HG02970 (cell line): Measurements from ENCODE around the gene CCR9.
"Not testable (repeated sequence)": the region's sequence is repeated elsewhere in the genome, so short reads cannot be mapped to it uniquely, and the experiment has no call there.

Experiments
- ATAC-seq: cut with Tn5 transposase; IDR thresholded peaks from one replicate; pipeline ENCODE4 v1.9.1; 2021; ENCODE audit warnings: mild to moderate bottlenecking, moderate library complexity, moderate number of reproducible peaks; ENCODE audit not compliant: unreplicated experiment, low FRiP score

Gene CCR9, protein sequence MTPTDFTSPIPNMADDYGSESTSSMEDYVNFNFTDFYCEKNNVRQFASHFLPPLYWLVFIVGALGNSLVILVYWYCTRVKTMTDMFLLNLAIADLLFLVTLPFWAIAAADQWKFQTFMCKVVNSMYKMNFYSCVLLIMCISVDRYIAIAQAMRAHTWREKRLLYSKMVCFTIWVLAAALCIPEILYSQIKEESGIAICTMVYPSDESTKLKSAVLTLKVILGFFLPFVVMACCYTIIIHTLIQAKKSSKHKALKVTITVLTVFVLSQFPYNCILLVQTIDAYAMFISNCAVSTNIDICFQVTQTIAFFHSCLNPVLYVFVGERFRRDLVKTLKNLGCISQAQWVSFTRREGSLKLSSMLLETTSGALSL

DNA sequence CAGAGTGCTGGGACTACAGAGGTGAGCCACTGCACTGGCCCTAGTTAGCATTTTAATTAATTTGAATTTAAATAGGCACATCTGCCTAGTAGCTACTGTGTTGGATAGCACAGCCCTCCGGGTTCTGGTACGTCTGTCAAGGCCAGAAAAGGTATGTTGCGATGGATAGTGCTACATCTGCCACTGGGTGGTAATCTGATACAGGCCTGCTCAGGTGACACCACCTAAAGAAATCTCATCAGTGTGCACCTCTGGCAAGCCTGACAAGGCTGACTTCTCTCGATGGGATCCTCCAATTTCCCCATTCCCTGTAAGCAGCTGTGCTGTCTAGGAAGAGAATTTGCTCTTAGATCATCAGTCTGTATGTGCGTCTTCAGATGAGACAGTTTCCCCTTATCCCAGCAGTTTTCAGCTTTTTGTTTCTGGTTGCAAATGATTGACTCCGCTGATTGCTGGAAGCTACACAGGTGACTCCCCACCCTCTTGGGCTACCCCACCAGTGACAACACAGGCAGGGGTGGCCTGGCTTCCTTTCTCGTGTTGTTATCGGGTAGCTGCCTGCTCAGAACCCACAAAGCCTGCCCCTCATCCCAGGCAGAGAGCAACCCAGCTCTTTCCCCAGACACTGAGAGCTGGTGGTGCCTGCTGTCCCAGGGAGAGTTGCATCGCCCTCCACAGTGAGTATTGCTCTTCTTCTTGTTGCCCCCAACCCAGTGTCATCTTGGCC is at the start of gene CCR9:
Gene CCR9 (plus strand): TSS at position 565 of the 727 bp plus-strand sequence. CDS start 8,391 bp downstream, outside the sequence.
- ATAC-seq: no peak

DNA sequence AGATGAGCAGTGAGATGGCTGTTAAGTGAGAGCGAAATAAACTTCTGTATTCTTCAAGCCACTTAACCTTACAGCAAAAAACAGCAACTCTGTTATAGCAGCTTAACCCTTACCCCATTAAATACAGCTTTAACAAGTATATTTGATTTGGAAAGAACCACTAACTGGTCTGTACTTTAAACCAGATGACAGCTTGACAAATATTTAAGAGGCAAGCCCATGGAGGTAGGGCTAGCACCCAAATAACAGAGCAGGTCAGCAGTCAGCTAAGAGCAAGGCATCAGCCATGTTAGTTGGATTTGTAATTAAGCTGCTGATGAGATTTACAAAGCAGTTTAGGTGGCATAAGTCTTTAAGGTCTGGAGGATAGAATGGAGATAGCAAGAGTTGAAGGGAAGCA is 47.9 kb upstream of the CCR9 start:
- ATAC-seq: no peak

DNA sequence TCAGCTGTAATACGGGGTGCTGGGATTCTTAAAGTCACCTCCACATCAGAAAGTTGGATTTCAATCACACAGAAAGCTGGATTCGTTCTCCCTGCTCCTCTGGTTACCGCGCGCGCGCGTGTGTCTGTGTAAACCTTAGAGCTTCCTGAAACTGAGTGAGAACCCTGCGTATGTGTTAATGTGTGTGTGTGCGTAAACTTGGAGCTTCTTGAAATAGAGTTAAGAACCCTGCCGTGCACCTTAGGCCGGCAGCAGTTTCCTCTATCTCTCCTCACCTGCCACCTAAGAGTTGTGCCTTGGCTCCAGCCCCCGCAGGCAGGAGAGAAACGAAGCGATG is 45.0 kb upstream of the CCR9 start:
- peak; percentile 13 for ATAC-seq

DNA sequence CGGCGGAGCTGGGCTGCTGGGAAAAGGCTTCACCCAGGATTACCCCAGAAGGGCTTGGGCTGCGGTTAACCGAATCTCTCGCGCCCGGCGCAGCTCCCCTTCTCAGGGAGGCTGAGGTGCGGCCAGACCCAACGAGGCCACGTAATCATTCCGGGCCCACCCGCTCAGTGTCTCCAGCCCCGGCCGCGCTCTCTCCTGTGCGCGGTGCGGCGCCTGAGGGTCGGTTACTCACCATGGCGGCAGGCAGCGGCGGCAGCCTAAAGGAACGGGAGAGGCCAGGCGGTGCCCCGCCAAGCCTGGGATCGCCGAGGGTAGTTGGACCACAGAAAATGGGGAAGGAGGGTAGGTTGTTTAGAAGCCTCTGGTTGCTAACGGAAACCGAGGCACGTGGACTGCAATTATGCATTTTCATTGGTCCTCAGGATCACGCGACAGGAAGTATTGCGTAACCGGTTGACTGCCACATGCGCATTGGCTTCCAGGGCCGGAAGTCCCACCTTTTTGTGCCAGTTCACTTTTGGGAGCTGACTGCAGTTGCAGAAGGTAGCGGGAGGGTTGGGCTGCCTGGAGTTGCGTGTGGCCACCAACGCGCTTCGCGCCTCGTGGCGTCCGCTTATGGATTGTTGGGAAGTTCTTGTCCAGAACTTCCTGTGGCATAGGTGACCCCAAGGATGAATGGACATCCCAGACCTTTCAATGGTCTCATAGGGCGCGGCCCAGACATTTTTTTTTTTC is 44.4 kb upstream of the CCR9 start, which contains the start of gene LZTFL1:
Gene LZTFL1 (minus strand): TSS at position 363 of the 735 bp plus-strand sequence. CDS start 128 bp downstream, at position 235.
- peak; percentile 58 for ATAC-seq

DNA sequence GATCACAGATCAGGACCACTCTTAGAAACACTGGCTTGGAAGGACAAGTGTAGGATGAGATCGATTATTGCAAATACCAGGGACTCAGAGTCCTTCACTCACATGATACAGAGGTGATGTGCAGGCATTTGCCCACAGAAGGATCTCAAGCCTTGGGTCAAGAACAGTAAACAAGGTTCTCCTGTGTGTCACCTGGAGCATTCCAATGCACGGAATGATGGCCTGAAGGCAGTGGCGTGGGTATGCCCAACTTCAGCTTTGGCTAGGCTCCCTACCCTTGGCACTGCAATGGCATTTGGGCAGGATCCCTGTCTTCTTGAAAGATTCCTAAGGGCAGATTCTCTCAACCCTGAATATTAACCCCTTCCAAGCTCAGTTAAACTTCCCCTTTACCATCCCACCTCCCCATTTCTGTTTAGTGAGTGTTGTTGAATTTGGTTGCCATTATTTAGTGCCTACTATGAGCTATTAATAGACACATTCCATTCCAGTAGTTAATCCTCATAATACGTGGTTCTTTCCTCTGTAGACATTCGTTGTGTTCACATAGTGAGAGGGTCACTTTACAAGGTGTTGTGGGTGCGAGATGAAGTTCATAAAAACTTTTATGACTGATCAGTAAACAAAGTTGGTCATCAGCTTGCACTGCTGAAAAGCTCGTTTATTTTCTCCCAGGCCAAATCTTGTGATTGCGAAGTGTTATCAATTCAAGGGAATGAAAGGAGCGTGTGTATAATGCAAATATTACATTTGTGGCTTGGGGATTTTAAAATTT is 43.3 kb upstream of the CCR9 start:
- no peak for ATAC-seq

DNA sequence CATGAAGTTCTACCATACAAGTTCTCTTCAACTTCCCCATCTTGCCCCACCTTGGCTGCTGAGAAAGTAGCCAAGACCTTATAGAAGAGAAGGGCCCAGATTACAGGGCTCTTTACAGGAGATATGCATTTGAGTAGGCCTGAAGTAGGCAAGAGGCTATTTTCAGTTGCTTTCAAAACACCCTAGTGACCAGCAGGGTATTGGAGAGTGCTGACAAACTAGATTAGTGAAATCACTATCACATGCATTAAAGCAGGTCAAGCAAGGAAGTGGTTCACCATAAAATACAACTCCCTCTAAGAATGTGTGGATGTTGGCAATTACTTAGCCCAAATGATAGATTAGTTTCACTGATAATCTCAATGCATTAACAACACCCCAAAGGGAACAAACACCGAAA is 41.7 kb upstream of the CCR9 start:
- ATAC-seq: no peak

DNA sequence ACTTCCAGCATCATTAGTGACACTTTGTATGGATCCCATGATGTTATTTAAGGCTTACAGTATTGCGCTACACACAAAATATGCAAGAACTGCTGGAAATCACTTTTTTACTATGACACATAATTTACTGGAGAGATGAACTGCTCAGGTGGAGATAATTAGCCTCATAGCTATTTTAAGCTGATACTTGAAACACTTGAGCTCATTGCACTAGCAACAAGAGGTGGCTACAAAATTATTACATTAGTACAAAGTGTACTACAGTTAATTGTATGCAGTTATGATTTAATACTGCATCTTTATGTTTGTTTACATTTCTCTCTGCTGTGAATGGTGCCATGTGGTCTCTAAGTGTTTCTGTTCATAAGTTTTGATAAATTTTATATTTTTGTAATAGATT is 38.0 kb upstream of the CCR9 start:
- ATAC-seq: no peak

DNA sequence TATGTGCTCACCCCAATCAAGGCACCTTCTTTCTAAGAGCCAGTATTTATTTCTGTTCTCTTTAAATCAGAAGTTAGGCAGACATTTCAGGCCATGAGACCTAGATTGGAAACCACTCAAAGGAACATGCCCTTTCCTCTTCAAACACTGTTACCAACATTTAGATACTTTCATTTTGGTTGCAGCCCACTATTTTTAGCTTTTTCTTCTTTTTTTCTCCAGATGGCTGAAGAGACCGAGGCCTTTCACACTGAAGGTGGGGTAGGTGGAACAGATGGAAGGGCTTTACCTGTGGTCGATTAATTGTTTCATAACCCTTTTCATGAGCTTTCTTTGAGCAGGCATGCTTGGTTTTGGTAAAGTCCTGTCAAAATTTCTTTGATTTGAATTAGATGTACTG is 33.5 kb upstream of the CCR9 start:
- ATAC-seq: no peak

DNA sequence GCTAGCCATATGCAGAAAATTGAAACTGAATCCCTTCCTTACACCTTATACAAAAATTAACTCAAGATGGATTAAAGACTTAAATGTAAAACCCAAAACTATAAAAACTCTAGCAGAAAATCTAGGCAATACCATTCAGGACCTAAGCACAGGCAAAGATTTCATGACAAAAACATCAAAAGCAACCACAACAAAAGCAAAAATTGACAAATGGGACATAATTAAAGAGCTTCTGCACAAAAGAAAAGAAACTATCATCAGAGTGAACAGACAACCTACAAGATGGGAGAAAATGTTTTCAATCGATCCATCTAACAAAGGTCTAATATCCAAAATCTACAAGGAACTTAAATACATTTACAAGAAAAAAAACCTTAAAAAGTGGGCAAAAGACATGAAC is 30.0 kb upstream of the CCR9 start:
- ATAC-seq: not testable (repeated sequence)

DNA sequence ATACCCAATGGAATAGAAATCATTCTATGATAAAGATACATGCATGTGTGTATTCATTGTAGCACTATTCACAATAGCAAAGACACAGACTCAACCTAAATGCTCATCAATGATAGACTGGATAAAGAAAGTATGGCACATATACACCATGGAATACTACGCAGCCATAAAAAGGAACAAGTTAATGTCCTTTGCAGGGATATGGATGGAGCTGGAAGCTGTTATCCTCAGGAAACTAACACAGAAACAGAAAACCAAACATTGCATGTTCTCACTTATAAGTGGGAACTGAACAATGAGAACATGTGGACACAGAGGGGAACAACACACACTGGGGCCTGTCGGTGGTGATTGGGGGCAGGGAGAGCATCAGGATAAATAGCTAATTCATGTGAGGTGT is 29.3 kb upstream of the CCR9 start:
- ATAC-seq: not testable (repeated sequence)

DNA sequence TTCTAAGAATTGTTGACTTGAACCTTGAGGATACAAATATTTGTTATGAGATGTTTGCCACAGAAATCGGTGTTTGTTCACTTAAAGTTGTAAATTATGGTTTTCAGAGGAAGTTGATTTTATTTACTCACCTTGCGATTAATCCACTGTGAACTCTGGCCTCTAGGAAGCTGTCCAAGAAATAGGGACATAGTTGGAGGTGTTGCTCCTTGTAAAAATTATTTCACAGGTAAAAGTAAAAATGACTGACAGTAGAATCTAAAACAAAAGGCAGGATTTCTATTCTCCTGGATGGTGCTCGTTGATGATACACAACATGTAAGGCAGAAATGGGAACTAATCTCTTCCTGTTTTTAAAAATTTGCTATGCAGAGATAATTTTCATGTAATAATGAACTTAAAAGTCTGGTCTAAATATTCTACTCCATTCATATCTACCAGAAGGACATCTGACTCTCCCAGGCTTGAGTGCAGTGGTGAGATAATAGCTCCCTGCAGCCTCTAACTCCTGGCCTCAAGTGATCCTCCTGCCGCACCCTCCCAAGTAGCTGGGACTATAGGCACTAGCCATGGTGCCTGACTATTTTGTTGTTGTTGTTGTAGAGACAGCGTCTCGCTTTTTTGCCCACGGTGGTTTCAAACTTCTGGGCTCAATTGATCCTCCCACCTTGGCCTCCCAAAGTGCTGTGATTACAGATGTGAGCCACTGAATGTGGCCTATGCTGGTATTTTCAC is 27.4 kb upstream of the CCR9 start:
- ATAC-seq: no peak

DNA sequence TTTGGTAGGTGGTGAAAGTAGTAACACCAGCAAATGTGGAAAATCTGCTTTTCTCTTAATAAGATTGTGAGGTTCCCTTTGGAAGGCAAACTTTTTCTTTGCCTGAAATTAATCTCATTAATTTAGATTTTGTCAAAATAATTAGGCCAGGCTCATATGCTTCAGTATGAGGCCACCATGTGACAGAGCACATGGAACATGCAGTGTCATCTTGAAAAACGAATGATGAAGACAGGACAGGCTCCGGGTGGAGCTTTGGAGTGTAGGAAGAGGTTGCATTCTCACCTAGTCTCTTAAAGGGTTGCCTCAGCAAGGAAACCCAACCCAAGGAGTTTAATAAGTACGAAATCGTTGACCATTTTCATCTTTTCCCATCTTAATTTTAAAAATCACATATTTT is 25.9 kb upstream of the CCR9 start:
- no peak for ATAC-seq

DNA sequence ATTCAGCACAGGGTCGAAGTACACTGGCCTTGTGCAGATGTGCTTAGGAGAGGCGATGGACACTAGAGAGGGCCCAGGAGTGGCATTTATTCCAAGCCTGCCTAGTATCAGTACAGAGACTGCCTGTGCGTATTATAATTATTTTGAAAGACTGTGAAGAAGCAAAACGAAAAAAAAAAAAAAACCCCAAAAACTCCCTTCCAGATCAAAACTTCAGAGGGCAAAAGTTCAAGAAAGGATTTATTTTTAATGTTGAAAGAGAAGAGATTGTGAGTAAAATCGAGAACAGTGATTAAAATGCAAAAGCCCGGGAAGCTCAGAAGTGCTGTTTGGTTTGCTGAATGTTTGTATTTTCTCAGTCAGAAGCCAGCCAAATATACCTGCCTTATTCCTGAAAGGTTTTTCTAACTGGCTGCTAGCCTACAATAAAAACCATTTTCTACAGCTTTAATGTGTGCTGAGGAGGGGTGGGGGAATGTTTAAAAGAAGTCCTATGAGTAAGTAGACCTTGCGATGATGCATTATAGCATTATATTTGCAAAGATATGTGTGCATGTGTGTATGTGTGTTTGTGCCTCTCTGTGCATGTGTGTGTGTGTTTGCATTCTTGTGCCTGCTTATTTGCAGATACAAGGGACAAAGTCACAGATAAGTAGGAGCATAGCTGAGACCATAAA is 25.2 kb upstream of the CCR9 start:
- no peak for ATAC-seq

DNA sequence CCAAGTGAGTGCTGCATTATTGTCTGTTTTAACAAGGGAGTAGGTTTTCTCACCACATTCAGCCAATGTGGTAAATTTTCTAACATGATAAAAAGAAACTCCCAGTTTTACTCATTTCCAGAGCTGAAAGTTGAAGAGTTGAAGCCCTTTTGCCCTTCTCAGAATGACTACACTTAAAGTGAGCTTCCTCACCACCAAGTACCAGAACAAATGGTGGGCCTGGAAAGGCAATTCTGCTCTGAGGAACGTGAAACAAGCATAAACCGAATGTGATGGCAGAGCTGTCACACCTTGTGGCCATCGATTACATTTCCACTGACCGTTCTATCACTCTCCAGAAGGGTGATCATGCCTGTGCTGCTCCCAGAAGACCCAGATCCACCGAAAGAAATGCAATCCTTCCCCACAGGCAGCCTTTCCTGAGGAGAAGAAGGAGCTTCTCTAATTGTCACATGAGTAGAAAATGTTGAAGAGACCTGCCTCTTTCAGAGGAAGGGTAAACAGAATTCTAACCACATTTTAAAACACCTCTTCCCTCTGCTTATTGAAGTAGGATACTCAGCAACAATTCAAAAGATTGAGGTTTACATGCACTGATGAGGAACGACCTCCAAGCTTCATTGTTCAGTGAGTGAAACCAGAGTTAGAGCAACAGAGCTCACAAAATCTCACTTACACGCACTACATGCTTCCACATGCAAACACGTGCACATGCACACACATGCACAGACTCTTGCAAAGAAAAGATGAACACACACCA is 21.4 kb upstream of the CCR9 start:
- ATAC-seq: no peak

DNA sequence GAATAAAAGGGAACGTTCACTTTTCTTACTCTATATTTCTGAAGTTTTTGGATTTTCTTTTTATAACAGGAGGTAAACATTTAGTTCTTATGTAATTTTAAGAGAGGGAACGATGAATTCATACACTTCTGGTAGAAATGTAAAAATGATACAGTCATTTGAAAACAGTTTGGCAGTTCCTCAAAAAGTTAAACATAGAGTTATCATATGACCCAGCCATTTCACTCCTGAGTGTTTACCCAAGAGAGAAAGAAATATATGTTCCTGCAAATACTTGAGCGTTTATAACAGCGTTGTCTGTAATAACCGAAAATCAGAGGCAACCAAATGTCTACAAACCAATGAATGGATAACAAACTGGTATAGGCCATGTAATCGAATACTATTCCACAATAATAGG is 20.8 kb upstream of the CCR9 start:
- ATAC-seq: no peak

DNA sequence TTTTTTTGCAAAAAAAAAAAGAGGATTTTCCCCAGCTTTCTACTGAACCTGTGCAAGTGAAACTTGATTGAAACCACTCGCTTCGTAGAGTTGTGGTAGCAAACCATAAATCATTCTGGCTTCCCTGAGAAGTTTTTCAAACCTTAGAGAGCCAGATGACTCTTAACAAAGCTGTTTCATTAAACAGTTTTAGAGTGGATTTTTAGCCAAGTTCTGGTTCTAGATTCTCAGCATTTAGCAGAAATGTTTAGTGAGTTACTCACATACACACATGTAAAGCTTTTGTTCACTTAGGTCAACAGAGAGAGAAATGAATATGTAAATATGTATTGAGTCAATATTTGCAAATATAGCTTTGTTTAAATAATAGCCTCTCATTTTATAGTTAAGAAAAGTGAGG is 18.1 kb upstream of the CCR9 start:
- no peak for ATAC-seq

DNA sequence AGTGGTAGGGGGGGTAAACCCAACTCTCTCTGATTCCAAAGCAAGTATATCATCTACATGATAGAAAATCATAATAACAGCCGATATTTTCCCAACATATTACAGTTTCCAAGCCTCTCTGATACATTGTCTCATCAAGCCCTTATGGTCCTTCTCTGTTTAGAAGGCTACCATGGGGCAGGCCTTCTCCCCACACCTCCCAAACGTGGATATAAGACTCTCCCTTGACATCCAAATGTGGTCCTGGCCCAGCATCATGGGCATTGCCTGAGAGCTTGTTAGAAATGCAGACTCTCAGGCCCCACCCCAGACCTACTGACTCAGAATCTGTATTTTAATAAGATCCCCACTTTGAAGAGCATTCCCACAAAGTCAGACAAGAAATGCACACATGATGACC is 17.7 kb upstream of the CCR9 start:
- no peak for ATAC-seq

DNA sequence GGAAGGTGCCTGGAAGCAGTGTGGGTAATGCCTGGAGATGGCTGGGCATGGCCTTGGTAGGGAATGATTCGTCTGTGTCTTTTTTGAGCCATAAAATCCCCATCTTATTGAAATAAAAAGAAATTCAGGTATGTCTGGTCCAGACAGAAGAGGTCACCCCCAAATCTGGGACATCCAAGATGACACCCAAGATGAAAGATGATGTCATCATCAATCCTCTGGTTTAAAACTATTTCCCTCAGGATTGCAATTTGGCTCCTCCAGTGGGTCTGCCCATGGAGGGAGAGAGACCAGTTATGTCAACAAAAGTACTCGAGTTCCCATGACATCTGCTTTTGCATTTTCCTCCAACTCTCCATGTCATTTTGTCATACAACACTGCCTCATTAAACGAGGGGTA is 16.7 kb upstream of the CCR9 start:
- no peak for ATAC-seq

DNA sequence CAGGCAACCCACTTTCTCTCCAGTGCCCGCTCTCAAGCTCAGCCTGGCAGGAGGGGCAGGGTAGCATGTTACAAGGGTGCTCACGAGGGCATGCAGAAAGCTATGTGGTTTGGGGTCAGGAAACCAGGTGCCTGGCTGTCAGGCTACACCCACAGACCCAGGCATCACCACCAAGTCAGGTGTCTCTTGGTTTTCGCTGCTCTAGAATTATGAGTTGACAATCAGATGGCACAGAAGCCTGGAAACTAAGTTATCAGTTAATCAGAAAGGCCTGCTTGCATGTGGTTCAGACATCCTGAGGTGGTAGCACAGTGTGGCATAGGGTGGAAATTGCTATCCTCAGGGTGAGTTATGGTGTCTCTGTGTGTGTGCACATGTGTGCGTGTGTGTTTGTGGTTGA is 16.2 kb upstream of the CCR9 start:
- no peak for ATAC-seq
